Prostate gland (tissue), 2 donors: ENCODE results near the gene ERMAP.

Source experiments
- CTCF ChIP-seq, 4 experiments: fragments of 200-600 bp in 2 of 4; fragments of 450-650 bp in 2 of 4; sonication (generic) in 2 of 4; IDR thresholded peaks; 1 replicate in 3 of 4; 2 replicates in 1 of 4; pipeline ENCODE4 v1.5.1; 2016 to 2019; ENCODE audit warnings: antibody characterized with exemption in 4 of 4, mild to moderate bottlenecking in 2 of 4, moderate library complexity in 2 of 4
- POLR2A ChIP-seq: fragments of 450-650 bp; IDR thresholded peaks from one replicate; pipeline ENCODE4 v1.6.1; 2016; ENCODE audit warnings: antibody characterized with exemption, mild to moderate bottlenecking
- POLR2AphosphoS5 ChIP-seq: sonication (generic); formaldehyde crosslinking; IDR thresholded peaks from one replicate; pipeline ENCODE4 v1.6.1; 2017; ENCODE audit warnings: antibody characterized with exemption

GRCh38 chr1:42773420-42773819 is 43.5 kb upstream of the ERMAP start:
- TF ChIP-seq CTCF (IDR thresholded peaks at IDR 0.05) = no peak
- no peak for TF ChIP-seq POLR2A
- no peak for TF ChIP-seq POLR2AphosphoS5
